Bronchial smooth muscle cell (primary cell): ENCODE measurements around the gene TRUB2. TPM values are rescaled to one million over a fixed set of nuclear protein-coding genes. Genes with fewer than 3 reads are reported as not detected.

Experiments used
- total RNA-seq: library from RNA; depleted of rRNA; stranded (reverse); fragments of >200 nt; gene quantifications from 2 replicates; pipeline ENCODE4 v1.2.1, GENCODE V29; 2014

Gene TRUB2, protein sequence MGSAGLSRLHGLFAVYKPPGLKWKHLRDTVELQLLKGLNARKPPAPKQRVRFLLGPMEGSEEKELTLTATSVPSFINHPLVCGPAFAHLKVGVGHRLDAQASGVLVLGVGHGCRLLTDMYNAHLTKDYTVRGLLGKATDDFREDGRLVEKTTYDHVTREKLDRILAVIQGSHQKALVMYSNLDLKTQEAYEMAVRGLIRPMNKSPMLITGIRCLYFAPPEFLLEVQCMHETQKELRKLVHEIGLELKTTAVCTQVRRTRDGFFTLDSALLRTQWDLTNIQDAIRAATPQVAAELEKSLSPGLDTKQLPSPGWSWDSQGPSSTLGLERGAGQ
- total RNA-seq, result 12.2 and 19.2 TPM in 2 replicates

DNA sequence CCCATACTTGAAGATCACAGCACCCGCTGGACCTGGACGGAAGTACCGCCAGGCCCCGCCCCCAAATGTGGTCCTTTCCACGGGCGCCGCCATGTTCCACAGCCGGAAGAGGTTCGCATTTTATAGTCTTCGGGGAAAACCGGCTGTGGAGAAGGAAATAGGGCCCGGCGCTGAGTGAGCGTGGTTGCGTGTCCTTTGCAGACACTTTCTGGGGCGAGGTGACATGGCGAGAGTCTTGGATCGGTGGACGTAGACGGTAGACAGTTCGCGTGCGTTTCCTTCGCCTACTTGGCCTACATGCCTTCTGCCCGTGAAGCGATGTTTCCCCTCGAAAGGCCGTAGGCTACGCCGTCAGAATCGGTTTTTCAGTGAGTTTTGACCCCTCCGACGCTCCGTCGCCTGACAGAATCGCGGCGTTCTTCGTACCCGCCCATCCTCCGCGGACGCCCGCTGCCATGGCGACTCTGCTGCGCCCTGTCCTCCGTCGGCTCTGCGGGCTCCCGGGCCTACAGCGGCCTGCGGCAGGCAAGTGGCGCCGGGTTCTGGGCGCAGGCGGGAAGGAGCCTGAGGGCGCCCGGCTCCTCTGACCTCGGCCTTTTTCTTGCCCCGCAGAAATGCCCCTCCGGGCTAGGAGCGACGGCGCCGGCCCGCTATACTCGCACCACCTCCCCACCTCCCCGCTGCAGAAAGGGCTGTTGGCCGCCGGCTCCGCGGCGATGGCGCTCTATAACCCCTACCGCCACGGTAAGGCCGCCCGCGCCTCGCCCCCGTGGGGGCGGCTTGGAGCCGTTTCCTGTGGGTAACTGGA is at the start of gene TRUB2, which contains the start of gene COQ4:
Gene TRUB2 (minus strand): TSS at position 44 of the 808 bp plus-strand sequence. CDS start 39 bp downstream, at position 5.
Gene COQ4 (plus strand): TSS at position 436 of the 808 bp plus-strand sequence. CDS start 20 bp downstream, at position 456.

DNA sequence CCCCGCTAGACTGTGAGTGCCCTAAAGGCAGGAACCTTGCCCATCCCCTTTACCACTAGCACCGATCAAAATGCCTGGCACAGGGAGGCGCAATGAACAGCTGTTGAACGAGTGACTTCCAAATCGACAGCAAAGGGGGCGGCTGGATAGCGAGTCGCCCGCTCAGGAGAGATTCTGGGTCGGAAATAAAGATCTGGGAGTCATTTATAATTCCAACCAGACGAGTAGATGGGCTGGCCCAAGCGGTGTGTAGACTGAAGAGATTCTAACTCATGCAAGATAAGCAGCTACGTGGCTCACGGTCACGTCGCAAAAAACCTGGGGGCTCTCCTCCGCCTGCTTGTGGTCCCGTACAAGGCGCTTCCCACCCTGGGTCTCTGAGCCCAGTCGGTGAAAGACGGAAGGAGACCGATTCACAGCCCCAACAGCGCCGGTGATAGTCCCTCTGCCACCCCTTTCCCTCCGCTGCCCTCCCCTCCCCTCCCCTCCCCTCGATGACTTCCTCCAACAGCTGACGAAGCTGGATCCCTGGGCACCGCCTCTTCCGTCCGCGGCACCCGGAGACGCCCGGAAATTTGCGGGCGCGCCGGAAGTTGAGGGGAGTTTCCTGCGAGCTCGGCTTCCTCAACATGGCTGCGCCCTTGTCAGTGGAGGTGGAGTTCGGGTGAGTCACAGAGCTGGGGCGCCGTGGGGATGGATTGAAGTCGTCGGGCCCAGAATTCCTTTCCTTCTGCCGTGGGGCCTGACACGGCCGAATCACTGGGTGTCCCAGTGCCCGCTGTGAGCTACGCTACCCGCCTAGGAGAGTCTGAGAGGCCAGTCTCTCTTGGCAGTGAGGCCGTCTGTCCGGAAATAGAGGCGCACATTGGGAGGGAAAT is 48.7 kb upstream of the TRUB2 start, which contains the start of gene URM1:
Gene URM1 (plus strand): TSS at position 623 of the 878 bp plus-strand sequence. CDS start 7 bp downstream, at position 630.

DNA sequence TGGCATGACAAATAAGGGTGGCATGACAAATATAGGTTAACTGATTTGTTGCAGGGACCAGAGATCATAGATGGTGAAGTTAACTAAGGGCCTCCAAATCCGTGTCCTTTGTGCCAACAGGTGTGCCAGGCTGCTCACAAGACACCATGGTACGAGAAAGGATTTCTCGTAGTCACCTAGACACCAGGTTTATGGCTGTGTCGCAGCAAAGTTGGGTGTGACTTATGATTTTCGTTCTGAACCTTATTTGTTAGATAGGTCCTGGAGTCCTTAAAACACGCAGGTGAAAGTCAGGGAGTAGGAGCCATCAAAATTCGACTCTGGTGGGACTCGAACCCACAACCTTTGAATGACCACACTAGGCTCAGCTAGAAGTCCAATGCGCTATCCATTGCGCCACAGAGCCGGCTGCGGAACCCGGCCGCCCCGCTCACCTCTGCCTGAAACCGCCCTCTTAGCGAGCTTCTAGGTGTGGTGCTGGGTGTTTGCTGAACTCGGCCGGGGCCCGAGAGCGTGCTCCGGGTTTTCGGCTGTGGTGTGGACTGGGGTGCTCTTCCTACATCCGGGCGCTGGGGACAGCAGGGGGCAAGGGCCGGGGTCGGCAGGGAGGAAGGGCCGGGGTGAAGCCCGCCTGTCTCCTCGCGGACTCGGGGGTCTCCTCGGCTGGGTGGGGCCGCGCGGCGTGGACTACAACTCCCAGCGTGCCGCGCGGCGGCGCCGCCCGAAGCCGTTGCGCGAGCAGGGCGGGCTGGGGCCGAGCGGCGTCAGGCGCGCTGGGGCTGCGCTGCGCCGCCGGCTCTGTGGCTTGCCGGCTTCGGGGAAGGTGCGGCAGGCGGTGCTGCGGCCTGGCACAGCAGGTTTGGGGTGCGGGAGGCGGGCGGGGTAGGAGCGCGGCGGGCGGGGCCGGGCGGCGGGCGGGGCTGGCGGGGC is 17.8 kb upstream of the TRUB2 start, which contains the start of gene SLC27A4:
Gene SLC27A4 (plus strand): TSS at position 767 of the 930 bp plus-strand sequence. CDS start 2,606 bp downstream, outside the sequence.

DNA sequence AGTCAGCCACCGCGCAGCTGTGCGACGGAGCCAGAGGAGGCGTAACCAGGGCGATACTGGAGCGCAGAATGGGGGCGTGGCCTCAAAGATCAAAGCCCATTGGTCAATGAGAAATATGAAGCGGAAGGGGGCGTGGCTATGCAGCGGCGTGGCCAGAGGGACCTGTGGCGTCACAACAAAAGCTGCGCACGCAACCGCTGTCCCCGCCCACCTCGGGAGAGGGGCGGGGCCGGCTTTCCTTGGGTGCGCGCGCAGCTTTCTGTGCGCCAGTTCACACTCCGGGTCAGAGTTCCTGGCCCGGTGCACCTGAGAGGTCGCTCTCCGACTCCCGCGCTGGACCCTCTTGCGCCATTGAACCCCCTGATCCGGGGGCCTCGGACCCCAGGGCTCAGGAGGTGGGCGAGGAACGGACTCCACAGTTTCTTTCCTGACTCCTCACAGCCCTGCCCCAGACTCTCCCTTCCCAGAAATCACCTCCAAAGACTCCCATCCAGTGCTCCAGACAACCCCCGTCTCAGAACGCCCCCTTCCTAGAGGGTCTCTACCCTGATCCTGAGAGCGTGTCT is 46.2 kb downstream of the TRUB2 start, which contains the start of gene SWI5:
Gene SWI5 (plus strand): TSS at position 269 of the 566 bp plus-strand sequence.

DNA sequence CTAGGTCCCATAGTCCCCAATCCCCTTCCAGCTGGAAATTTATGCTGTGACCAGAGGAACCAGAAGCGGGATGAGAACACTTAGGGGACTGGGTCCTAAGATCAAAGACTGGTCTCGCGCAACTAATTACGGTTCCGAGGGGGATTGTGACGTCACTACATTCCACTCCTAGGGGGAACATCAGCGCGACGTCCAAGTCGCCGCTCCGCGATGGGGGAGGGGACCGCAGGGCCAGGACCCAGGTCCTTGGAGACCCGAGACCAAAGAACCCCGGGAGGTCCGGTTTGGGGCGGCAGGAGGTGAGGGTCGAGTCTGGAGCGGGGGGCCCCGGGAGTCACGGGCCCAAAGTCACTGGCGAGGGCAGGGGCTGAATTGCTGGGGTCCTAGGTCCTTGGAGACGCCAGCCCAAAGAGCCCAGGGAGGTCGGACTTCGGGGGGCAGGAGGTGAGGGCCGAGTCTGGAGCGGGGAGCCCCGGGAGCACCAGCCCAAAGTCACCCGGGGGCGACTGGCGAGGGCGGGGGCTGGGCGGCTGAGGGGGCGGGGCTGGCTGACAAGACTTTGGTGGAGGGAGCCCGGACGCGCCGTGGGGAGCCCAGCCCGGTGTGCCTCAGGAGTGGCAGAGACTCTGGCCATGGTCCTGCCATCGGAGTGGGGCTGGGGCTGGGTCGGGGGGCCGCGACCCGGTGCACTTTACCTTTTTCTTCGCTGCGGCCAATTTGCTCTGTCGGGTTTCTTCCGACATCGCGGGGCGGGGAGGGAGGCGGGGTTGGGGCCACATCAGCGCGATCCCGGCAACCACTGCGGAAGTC is 46.8 kb downstream of the TRUB2 start, which contains the start of gene GOLGA2:
Gene GOLGA2 (minus strand): TSS at position 810 of the 810 bp plus-strand sequence. CDS start 31 bp downstream, at position 779.

Other genes with a start within 250 kb of the TRUB2 start
- gene PTGES2, start 194.7 kb downstream of the TRUB2 start, total RNA-seq, result 48.3 and 73.0 TPM in 2 replicates
- gene LCN2, start 173.0 kb downstream of the TRUB2 start, total RNA-seq, result not detected in 2 replicates
- 11.2 and 21.6 TPM in 2 replicates for gene BBLN, start 162.2 kb downstream of the TRUB2 start, total RNA-seq
- gene CIZ1, start 130.9 kb downstream of the TRUB2 start, total RNA-seq, result 22.5 and 36.4 TPM in 2 replicates
- 63.7 and 82.3 TPM in 2 replicates for gene DNM1, start 119.1 kb downstream of the TRUB2 start, total RNA-seq
- 110 and 123 TPM in 2 replicates for gene GOLGA2, start 46.4 kb downstream of the TRUB2 start, total RNA-seq
- gene SWI5, start 46.2 kb downstream of the TRUB2 start, total RNA-seq, result 41.1 and 50.3 TPM in 2 replicates
- 13.7 and 14.5 TPM in 2 replicates for gene COQ4, start 392 bp upstream of the TRUB2 start, total RNA-seq
- 7.7 and 9.3 TPM in 2 replicates for gene SLC27A4, start 18.1 kb upstream of the TRUB2 start, total RNA-seq
- 24.7 and 30.2 TPM in 2 replicates for gene URM1, start 48.9 kb upstream of the TRUB2 start, total RNA-seq
- 85.4 and 95.0 TPM in 2 replicates for gene CERCAM, start 98.4 kb upstream of the TRUB2 start, total RNA-seq
- 21.4 and 21.6 TPM in 2 replicates for gene ODF2, start 133.6 kb upstream of the TRUB2 start, total RNA-seq
- 17.5 and 19.4 TPM in 2 replicates for gene GLE1, start 182.3 kb upstream of the TRUB2 start, total RNA-seq
- gene SPTAN1, start 230.1 kb upstream of the TRUB2 start, total RNA-seq, result 362 and 422 TPM in 2 replicates